Hindlimb muscle (tissue), 1 donor: ENCODE measurements around the gene SUPT5H. TPM values are rescaled to one million over a fixed set of nuclear protein-coding genes. Genes with fewer than 3 reads are reported as not detected.
"Not testable (repeated sequence)": the region's sequence is repeated elsewhere in the genome, so short reads cannot be mapped to it uniquely, and the experiment has no call there.

Source experiments
- DNase-seq: peaks from one replicate; pipeline ENCODE4 v3.0.0-alpha.2; 2013
- polyA plus RNA-seq: library from polyadenylated mRNA; unstranded; fragments of 120-200 nt; gene quantifications from one replicate; pipeline ENCODE4 v1.2.1, GENCODE V29; 2013; ENCODE audit not compliant: insufficient read length

The SUPT5H gene
- polyA plus RNA-seq, 1 donor = 87.0 TPM

GRCh38 chr19:39425744-39426143, 19.6 kb upstream of the SUPT5H start:
- DNase-seq = no peak

- no peak for DNase-seq
Measured at GRCh38 chr19:39426170-39426569, 19.2 kb upstream of the SUPT5H start.

- no peak for DNase-seq
Measured at GRCh38 chr19:39427707-39428106, 17.7 kb upstream of the SUPT5H start.

DNA sequence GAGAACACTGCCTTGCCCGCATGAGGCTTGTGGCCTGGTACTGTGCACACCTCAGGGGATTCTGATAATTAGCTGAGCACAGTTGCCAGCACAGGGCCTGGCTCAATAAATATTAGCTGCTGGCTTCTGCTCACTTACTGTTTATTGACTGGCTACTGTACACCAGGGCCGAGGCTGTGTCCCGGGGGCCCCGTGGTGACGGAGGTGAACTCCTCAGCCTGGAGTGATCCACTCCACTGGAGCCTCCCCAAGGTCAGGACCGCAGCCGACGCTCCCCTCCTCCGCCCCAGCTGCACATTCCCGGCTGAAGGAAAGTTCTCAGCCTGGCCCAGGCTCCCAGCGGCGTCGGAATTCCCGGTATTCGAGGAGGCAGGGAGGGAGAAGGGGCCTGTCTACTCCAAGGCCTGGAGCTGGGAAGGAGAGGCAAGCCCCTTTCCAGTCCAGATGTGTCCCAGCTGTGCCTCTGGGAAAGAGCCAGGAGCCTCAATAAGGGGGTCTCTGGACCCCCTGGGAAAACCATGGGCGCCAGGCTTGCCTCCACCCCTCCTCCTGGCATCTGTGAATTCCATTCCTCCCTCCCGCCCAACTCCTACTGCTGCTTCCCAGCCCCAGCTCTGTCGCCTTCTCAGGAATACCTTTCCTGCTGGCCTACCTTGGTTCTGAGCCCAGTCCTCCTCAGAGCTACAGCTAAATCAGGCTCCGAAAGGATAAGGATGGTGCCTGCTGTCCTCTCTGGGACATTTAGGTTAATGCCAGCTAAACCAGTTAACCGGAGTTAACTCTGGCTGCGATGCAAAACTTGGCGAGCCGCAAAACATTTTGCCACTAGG, 16.9 kb upstream of the SUPT5H start:
- DNase-seq = peak; percentile 74

DNA sequence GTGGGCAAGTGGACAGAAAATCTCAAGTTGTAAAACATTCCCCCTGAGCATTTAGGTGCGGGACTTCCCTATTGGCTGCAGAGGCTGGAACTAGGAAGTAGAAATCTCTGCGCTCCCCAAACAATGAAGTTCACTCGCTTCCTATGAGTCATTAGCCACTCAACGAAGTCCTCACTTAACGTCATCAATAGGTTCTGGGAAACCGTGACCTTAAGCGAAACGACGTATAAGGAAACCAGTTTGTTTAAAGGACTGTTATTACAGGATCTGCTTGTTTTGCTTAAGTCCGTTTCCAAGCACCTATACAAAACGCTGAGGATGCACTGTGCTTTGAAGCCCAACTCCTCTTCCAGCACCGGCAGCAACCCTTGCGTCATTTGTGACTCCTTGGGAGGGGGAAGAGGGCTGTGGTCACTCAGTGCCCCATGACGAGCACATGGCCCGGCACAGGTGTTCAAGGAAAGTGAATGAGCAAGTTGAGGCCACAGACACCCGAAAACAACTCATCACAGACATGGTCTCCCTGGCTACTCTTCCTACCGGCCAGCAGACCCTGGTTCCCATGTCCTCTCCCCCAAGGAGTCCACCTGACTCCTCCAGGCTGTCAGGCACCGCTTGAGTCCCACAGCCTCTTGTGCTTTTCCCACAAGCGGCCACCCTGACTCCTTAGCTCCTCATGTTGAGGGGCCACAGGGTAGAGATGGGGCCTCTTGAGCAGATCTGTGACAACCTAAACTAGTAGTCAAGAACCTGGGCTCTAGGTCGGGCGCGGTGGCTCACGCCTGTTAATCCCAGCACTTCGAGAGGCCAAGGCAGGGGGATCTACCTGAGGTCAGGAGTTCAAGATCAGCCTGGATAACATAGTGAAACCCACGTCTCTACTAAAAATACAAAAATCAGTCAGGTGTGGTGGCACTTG, 14.4 kb upstream of the SUPT5H start:
- DNase-seq = no peak

DNA sequence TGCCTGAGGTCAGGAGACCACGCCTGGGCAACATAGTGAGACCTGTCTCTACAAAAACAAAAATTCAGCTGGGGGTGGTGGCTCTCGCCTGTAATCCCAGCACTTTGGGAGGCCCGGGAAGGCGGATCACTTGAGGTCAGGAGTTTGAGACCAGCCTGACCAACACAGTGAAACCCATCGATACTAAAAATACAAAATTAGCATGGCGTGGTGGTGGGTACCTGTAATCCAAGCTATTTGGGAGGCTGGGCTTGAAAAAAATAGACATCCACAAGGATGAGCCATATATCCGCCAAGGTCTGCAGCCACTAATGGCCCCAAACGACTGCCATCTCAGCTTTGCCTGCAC, 12.7 kb upstream of the SUPT5H start:
- DNase-seq = no peak

GRCh38 chr19:39433480-39434079, 11.8 kb upstream of the SUPT5H start:
- DNase-seq = no peak

GRCh38 chr19:39434123-39435076, 11.0 kb upstream of the SUPT5H start:
- no peak for DNase-seq

GRCh38 chr19:39435499-39436349, 9.7 kb upstream of the SUPT5H start, which contains the start of gene RPS16:
RPS16 (minus strand) TSS chr19:39435949; CDS start chr19:39435895, 54 bp downstream.
- DNase-seq = peak; percentile 97

- no peak for DNase-seq
Measured at GRCh38 chr19:39436350-39436716, 9.0 kb upstream of the SUPT5H start.

- no peak for DNase-seq
Measured at GRCh38 chr19:39438270-39438934, 7.0 kb upstream of the SUPT5H start.

DNA sequence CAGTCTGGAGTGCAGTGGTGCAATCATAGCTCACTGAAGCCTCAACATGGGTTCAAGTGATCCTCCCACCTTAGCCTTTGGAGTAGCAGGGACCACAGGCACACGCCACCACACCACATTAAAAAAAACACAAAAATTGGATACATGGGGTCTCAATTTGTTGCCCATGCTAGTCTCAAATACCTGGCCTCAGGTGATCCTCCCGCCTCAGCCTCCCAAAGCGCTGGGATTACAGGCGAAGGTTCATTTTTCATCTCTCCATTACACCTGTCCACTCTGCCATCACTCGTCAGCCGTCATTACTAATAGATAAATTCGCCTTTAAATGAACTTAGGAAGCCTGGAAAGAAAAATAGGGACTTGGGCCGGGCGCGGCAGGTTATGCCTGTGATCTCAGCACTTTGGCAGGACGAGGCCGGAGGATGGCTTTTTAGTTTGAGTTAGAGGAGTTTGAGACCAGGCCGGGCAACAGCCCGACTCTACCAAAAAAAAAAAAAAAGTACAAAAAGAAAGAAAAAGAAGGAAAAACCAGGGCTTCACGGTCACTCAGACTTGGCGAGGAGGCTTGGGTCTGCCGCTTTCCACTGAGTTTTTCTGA, 685 bp upstream of the SUPT5H start:
- DNase-seq = no peak

GRCh38 chr19:39446365-39447084, 1.1 kb downstream of the SUPT5H start:
- DNase-seq = no peak

DNA sequence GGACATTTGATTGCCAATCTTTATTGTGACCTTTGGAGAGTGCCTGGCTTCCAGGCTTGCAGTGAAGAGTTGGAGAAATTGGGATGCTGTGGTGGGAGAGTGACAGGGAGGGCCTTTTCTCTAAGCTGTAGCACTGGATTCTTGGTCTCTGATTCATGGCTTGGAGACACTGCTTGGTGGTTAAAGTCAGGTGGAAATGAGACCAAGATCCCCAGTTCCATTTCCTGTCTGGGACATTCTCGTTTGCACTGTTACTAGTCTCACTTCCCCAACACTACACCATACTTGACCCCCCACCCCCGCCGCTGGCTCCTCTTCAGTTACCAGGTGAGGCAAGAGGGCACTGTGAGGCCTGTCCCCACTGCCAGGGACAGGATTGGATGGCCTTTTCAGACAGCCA, 2.9 kb downstream of the SUPT5H start:
- DNase-seq = no peak

DNA sequence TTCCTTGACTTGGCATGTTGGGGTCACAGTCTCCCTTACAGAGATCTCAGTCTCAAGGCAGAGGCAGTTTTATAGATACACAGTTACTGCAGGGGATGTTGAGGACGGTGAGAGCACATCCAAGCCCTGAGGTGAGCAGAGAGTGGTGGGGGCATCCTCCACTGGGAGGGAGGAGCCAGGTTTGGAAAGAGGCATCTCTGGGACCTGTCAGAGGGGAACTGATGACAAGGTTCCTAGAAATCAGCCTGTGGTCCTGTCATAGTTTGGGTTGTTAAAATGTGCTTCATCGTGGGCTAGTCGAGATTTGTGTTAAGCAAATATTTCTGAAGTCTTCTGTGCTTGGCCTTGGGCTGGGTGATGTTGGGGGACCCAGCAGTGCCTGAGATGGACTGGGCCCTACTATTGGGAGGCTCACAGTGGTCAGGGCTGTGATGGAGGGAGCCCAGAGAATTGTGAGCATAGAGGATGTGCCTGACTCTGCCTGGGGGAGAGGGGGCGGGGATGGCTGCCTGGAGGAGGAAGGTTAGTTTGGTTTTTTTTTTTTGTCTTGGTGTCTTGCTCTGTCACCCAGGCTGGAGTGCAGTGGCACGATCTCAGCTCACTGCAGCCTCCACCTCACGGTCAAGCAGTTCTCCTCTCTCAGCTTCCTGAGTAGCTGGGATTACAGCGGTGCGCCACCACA, 3.9 kb downstream of the SUPT5H start:
- no peak for DNase-seq

GRCh38 chr19:39451257-39451656, 5.9 kb downstream of the SUPT5H start:
- DNase-seq = not testable (repeated sequence)

DNA sequence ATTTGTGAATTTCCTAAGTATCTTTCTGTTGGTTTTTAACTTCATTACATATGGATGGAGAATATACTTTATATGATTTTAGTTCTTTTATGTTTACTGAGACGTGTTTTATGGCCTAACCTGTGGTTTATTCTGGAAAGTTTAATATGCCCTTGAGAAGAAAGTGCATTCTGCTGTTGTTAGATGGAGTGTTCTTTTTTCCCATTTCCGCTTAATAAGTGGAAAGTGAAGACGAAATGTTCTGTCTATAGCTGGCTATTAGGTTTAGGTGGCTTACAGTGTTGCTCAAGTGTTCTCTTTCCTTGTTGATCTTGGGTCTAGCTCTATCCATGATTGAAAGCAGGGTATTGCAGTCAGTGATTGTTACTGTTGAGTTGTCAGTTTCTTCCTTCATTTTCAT, 18.0 kb downstream of the SUPT5H start:
- DNase-seq = no peak

GRCh38 chr19:39465956-39466747, 20.8 kb downstream of the SUPT5H start:
- no peak for DNase-seq
